LNCAP (cell line): Measurements from ENCODE around the gene ARL8A.

ENCODE experiments used
- CTCF ChIP-seq: fragments of 450-650 bp; IDR thresholded peaks from 2 replicates; pipeline ENCODE4 v1.5.1; 2017; ENCODE audit warnings: mild to moderate bottlenecking

ARL8A gene

DNA sequence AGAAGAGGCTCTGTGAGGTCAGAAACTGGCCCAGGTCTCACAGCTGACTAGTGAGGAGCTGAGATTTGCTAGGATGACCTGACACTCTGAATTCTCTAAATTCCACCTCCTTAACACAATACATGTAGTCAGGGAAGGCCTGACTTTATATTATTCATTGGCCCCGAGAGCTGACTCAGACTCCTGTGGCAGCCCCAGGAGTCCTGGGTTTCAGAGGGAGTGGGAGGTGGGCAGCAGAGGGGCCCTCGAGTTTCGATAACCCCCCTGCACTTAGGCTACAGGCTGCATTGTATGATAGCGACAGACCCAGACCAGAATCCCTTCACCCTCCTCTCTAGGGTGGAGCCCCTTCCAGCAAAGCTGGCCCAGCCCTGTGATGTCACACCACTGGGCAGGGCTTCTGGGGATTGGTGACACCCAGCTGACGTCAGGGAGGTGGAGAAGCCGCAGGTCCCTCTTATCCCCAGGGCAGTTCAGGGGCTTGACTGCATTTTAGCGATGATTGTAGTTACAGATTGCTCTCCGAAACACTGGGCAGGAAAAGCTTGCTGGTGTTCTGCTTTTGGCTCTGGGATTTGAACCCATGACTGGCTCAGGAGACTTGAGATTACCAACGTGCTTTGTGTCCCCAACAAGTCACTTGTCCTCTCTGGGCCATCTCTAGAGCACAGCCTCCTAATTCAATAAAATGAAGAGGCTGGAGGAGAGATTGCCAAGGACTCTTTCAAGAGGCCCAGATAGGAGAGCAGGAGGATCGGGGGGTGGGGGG, 38.8 kb downstream of the ARL8A start:
- TF ChIP-seq CTCF: no peak

DNA sequence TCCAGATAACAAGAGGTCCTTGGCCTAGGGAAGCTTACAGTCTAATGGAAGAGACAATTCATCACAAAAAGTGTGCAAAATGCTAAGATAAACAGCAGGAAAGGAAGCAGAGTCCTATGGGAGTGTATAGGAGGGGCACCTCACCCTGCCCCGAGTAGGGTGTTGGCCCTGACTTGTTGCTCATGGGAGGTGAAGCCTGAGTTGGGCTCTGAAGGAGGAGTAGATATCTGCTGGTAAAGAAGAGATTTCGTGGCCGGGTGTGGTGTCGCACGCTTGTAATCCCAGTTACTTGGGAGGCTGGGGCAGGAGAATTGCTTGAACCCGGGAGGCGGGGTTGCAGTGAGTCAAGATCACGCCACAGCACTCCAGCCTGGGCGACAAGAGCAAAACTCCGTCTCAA, 40.5 kb downstream of the ARL8A start:
- TF ChIP-seq CTCF: no peak

- TF ChIP-seq CTCF: no peak
Measured at GRCh38 chr1:202101184-202101583, 43.4 kb downstream of the ARL8A start.

DNA sequence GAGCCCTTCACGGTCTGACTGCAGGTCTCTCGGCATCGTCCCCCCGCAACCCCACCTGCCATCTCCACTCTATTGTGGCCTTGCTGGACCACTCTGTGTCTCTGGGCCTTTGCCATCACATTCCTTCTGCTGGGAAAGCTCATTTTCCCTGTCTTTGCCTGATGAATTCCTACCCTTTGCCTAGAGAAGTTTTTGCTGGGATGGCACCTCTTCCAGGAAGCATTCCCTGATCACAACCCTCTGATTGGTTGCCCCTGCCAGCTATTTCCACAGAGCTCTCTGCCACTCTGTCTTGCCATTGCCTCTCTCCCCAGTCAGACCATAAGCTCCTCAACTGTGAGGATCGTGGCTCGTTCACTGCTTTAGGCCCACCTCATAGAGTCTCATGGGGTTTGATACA, 50.7 kb downstream of the ARL8A start:
- no peak for TF ChIP-seq CTCF

- TF ChIP-seq CTCF: no peak
Measured at GRCh38 chr1:202090994-202091393, 53.5 kb downstream of the ARL8A start.

DNA sequence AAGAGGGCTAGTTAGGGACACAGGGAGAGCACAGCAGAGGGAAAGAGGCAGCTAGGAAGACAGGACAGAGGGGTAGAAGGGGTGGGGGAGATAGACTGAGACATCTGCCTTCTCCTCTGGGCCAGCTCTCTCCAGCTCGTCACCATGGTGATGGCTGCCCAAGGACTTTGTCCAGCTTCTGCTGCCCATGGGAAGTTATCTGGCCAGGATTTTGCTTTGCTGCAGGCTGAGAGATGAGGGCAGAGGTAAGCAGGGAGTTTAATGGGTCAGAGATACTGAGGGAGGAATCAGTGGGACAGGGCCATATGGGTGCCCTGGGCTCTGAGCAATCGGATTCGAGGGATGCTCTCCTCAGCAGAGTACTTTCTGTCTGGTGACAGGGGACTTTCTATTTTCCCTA, 56.3 kb downstream of the ARL8A start:
- no peak for TF ChIP-seq CTCF

DNA sequence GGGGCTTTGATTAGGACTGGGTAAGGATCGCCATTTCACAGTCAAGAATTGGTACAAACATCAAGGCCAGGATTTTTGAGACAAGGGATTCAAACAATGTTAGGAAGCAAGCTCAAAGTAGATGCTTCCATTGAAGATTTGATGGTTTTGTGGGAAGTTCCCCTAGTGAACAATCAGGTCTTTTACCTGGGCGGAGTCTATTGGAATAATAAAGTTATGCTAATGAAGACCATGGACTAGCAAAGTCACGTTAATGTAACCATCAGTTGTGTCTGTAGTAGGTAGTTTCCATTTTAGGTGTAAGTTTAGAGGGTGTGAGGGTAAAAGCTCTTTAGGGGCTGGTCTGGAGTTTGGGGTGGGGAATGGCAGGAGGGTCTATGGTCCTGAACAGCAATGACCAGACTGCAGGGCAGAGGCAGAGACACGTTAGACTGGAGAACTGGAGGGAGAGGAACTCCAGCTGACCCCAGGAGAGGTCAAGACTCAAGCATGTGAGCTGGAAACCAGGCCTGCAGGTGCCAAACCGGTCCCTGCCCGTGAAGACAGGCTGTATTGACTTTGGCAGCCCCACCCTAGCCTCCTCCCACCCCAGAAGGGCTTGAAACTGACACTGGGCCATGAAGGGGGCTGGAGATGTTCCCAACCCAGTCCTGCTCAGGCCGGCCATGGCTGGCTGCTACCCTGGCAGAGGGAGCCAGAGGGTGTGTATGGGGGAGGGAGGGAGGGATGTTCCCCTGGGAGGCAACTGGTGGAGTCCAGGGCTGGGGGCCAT, 57.8 kb downstream of the ARL8A start:
- no peak for TF ChIP-seq CTCF
